NCI-H2171 treated with DMSO at 0.1 percent for 48 hours (cell line): ENCODE data around the gene GRAP2.
"Not testable (repeated sequence)": the region's sequence is repeated elsewhere in the genome, so short reads cannot be mapped to it uniquely, and the experiment has no call there.

Experiments
- DNase-seq: peaks from one replicate; lab custom pipeline; 2025; lab: John Stamatoyannopoulos, UW

The GRAP2 gene

DNA sequence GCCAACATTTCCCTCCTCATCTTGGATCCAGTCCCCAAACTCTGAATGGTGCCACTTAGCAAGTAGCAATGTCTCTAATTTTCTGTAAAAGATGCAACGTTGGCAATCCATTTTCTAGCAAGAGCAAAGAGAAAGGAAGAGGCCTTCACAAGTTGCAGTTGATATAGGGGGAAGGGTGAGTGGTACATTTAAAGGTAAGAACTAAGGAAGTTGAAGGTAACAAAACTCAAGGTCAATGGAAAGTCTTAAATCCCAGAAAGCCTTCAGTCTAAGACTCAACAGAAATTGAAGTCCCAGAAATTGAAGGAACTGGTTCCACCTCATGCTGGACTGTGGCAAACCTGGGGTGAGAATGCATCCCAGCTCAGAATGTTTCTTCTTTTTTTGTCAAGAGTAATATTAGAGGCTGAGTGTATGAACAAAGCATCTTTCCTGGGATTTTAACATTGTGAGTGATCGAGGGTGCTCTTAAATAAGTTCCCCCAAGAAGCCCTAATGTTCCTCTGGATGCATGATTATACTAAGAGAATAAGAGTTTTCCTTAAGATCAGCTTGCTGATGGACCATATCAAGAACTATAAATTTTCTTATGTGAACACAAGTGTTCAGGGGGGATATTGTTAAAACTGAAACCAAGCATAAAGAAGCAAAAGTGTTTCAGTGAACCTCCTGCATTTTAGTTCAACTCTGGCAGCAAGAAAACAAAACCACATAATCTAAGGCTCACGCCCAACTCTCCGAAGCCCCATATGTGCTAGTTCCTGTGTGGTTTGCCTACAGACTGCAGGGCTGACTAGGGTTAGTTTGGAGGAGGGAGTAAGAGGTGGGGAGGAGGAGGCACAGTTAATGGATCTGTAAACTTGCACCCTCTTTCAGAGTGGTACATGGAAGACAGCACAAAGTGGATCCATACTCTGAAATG, at the start of gene GRAP2:
Gene GRAP2 (plus strand): TSS at position 779 of the 922 bp plus-strand sequence. CDS start 46,023 bp downstream, outside the sequence.
- no peak for DNase-seq

- DNase-seq, result no peak
Measured at GRCh38 chr22:39851606-39852315, 49.1 kb upstream of the GRAP2 start.

DNA sequence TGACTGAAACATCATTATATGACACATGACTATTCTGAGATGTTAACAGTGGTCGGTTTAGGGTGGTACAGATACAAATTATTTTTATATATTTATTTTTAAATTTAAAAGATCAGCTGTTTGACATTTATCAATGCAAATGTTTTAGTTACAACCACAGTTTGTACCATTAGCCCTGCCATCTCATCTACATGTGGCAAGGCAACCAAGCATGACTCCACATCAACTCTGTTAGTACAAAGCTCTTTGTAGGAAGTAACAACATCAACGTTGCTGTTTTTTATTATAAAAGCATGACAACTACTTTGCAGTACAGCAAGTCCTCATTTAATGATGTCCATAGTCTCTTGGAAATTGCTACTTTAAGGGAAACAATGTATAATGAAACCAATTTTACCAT, 48.1 kb upstream of the GRAP2 start:
- DNase-seq, result no peak

DNA sequence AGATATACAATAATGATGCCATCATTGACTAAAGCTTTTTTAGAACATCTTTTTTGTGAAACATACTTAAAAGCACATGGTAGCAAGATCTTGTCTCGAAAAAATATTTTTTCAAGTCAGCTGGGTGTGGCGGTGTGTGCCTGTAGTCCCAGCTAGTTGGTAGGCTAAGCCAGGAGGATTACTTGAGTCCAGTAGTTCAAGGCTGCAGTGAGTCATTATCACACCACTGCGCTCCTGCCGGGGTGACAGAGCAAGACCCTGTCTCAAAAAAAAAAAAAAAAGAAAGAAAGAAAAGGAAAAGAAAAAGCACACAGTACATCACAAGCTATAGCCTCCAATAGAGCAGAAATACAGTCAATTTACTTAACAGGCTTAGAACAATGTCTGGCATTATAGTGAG, 44.3 kb upstream of the GRAP2 start:
- DNase-seq, result no peak

- no peak for DNase-seq
Measured at GRCh38 chr22:39859903-39860588, 40.8 kb upstream of the GRAP2 start.

DNA sequence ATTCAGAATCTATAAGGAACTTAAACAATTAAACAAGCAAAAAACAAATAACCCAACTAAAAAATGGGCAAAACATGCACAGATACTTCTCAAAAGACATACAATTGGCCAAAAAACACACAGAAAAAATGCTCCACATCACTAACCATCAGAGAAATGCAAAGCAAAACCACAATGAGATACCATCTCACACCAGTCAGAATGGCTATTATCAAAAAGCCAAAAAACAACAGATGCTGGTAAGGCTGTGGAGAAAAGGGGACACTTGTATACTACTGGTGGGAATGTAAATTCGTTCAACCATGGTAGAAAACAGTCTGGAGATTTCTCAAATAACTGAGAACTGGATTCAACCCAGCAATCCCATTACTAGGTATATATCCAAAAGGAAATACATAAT, 32.1 kb upstream of the GRAP2 start:
- peak; percentile 39 for DNase-seq

- DNase-seq, result not testable (repeated sequence)
Measured at GRCh38 chr22:39869797-39870196, 31.1 kb upstream of the GRAP2 start.

DNA sequence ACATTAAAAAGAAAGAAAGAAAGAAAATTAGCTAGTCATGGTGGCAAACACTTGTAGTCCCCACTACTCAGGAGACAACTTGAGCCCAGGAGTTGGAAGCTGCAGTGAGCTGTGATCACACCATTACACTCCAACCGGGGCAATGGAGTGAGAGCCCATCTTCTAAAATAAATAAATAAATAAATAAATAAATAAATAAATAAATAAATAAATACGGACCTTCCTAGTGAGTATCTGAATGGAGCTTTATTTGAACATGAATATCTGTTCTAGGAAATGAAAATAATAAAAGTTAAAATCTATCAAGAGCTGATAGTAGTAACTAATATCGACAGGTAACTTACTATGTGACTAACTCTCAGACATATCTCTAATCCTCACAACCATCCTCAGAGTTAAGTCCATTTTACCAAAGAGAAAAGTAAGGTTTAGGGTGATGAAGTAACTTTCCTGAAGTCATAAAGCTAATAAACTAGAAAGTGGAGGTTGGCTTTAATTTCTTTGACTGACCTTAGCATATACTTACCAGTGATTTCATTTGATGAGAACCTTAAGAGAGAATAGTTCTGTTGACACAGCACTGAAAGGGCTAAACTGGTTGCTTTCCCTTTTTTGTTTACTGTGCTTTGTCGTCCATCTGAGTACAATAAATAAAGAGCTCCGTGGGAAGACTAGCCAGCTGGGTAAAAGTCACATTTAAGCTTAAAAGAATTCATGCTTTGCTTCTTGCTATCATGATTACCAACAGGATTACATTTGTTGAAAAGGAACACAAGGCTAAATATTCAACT, 29.7 kb upstream of the GRAP2 start:
- DNase-seq, result no peak

DNA sequence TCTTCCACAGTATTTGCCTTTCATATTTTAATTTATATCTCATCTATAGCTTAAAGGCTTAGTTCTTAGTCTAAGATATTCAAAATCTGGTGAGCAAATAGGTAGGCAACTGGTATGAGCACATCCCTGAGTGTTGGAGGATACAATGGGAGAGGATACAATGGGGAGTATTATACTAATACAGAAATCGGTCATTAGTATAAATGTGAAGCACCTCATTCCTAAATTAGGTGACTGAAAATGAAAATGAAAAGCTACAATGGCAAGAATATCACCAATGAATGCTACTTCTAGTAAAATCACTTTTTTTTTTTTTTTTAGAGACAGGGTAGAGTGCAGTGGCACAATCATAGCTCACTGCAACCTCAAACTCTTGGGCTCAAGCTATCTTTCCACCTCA, 28.3 kb upstream of the GRAP2 start:
- DNase-seq, result no peak

GRCh38 chr22:39873965-39874364, 26.9 kb upstream of the GRAP2 start:
- DNase-seq, result no peak

- DNase-seq, result not testable (repeated sequence)
Measured at GRCh38 chr22:39875176-39875885, 25.6 kb upstream of the GRAP2 start.

DNA sequence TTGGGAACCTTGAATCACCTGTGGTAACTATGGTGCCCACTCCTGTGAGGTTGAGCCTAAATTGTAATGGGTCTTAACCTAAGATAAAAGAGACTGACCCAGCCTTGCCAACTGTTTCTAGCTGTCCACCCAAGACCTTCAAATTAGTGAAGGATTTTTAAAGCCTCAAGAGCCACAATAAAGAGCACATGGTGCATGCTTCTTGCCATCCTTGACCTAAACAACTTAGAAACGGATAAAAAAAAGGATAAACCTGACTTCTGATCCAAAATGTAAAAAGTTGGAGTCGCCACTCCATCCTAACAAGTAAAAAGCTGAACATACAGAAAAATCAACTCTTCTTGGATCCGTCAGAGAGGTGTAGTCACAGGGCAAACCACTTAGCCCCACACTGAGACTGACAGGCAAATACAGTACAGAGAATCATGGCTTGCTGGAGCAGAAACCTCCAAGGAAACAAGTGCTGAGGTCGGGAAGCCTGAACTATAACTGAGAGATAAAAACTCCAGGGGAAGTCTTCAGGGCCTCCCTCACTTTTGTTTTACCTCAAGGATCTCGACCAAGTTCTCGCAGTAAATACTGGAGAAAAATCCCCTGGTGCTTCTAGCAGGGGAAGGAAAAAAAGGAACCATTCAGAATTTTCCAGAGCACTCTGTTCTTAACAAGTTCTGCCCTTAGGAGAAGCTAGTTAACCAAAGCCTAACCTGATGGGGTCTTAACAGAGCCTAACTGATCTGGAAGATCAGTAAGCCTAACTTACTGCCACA, 23.6 kb upstream of the GRAP2 start:
- no peak for DNase-seq

GRCh38 chr22:39880722-39881121, 20.2 kb upstream of the GRAP2 start:
- DNase-seq, result no peak

- DNase-seq, result no peak
Measured at GRCh38 chr22:39883057-39883456, 17.8 kb upstream of the GRAP2 start.

DNA sequence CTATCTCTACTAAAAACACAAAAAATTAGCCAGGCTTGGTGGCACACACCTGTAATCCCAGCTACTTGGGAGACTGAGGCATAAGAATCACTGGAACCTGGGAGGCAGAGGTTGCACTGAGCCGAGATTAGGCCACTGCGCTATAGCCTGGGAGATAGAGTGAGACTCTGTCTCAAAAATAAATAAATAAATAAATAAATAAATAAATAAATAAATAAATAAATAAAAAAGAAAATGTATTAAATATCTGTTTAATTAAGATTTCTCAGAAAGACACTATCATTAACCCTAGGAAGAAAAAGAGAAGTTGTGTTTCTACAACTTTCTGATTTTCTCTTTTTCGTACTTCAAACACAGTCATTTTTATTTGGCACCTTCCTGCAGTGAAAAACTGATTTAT, 11.0 kb upstream of the GRAP2 start:
- DNase-seq, result not testable (repeated sequence)

DNA sequence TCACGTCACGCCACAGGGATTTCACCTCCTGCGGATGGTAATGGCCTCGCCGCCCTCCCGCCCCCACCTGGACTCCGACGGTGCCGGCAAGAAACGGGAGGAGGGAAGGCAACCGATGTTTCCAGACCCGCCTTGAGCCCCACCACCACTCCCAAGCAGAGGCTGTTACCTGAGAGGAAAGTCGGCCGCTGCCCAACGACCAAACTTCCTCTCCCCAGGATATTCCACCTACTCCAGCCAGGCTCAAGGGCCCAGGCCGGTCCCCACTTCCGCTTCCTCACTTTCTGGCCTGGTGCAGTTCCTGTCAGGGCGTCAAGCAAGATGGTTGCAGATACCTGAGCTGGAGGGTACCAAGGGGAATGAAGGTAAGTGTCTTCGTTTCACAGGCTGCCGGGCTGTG, 7.4 kb upstream of the GRAP2 start, which contains the start of gene ENTHD1:
Gene ENTHD1 (minus strand): TSS at position 235 of the 400 bp plus-strand sequence. CDS start 6,012 bp downstream, outside the sequence.
- DNase-seq, result no peak

GRCh38 chr22:39894554-39895092, 6.3 kb upstream of the GRAP2 start:
- no peak for DNase-seq

DNA sequence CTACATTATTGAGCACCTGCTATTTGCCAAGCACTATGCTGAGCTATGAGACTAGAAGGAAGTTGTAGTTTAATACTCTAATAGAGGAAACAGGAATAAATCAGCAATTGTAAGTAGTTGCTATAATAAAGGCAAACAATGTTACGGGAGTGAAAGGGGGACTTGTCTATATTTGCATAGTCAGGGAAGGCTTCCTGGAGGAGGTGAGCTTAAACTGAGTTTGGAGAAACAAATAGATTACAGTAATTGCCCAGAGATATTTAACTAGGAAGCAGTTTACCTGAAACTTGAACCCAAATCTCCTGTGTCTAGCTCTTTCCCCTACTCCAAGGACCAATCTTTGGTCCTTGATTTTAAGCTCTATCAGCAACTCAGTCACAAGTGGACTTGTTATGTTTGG, 5.2 kb upstream of the GRAP2 start:
- no peak for DNase-seq

DNA sequence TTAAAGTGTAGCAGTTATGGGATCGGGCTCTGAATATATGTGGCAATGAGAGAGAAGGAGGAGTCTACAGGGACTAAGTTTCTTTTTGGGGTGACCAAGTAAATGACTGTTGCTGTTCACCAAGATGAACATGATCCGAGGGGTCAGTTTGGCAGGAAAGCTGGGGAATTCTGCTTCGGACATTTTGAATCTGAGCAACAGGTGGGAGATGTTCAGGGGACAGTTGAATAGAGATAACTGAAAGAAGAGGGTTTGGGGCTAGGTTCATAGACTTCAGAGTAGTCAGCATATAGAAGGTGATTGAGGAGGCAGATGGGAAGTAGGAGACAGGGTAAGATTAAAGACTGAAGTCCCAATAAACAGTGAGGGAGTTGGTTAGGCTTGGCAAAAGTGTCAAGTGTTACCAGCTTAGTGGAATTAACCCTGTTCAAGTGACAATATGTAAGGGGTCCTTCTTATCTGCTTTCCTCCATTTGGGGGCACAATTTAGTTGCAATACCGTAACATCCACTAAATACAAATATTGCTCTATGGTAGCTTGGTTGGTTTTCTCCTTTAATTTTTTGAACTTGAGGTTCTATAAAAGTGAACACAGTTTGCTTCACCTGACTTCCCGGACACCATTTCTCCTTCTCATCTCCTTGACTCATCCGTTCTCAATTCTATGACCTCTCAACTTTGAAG, 4.4 kb upstream of the GRAP2 start:
- no peak for DNase-seq
